ENCODE measurements around the gene USF3. TPM values are rescaled to one million over a fixed set of nuclear protein-coding genes. Genes with fewer than 3 reads are reported as not detected.

The USF3 gene
- total and polyA plus RNA-seq, 9 of the 15 experiments (the other 6 are each of a cell fraction or from before 2014, with no cell fraction given): 1.4 to 6.9 (median 3.1) TPM

DNA sequence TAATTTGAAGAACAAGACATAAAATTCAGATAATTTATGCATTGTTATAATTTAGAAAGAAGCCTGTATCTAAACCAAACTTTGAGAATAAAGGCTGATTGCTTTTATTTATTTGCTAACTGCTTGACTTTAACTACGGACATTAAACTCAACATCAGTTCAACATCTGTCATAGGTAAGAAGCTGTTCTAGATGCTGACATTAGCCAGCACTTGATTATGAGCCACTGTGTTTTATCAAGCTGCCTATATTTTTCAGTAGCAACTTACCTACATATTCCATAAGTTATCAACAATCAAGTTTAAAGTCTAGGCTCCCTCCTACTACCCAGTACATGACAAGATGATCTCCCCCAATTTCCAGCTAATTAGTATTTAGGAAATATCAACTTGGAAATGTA lies 42.1 kb downstream of the USF3 start (continued):
- TF ChIP-seq, protein P1, sequence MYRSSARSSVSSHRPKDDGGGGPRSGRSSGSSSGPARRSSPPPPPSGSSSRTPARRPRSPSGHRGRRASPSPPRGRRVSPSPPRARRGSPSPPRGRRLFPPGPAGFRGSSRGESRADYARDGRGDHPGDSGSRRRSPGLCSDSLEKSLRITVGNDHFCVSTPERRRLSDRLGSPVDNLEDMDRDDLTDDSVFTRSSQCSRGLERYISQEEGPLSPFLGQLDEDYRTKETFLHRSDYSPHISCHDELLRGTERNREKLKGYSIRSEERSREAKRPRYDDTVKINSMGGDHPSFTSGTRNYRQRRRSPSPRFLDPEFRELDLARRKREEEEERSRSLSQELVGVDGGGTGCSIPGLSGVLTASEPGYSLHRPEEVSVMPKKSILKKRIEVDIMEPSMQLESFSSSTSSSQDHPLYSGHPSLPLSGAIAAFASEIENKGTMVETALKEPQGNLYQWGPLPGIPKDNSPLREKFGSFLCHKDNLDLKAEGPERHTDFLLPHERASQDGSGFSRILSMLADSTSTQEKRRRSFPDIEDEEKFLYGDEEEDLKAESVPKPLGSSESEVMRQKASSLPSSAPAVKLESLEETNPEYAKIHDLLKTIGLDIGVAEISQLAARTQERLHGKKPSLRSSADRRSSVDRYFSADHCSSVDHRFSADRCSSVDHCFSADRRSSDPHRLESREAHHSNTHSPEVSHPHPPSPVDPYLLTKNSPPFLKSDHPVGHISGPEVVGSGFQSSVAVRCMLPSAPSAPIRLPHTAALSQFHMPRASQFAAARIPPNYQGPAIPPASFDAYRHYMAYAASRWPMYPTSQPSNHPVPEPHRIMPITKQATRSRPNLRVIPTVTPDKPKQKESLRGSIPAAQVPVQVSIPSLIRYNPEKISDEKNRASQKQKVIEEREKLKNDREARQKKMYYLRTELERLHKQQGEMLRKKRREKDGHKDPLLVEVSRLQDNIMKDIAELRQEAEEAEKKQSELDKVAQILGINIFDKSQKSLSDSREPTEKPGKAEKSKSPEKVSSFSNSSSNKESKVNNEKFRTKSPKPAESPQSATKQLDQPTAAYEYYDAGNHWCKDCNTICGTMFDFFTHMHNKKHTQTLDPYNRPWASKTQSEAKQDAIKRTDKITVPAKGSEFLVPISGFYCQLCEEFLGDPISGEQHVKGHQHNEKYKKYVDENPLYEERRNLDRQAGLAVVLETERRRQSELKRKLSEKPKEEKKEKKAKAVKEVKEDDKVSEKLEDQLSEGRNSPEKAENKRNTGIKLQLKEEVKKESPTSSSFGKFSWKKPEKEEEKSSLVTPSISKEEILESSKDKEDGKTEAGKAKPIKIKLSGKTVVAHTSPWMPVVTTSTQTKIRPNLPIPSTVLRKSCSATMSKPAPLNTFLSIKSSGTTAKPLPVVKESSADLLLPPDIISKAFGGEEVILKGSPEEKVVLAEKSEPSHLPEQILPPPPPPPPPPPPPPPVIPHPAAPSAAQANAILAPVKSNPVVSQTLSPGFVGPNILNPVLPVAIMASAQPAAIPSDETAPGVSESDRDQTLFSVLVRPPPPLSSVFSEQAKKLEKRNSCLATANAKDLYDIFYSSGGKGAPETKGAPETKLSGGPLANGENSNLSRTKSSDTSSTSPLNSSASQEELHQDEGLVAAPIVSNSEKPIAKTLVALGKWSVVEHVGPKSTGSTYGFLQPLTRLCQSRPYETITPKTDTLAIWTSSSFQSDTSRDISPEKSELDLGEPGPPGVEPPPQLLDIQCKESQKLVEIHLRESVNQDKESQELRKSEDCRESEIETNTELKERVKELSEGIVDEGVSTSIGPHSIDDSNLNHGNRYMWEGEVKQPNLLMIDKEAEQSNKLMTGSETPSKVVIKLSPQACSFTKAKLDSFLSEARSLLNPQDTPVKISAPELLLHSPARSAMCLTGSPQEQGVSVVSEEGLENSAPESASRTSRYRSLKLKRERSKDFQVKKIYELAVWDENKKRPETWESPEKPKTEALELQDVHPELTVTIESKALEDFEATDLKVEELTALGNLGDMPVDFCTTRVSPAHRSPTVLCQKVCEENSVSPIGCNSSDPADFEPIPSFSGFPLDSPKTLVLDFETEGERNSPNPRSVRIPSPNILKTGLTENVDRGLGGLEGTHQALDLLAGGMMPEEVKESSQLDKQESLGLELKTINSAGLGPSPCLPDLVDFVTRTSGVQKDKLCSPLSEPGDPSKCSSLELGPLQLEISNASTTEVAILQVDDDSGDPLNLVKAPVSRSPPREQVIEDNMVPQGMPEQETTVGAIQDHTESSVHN (IDR thresholded peaks at IDR 0.05; ENCODE audit: borderline replicate concordance in 1 of 2, low read depth in 1 of 2): no peak
- TF ChIP-seq PURB (CRISPR knock-in tag; IDR thresholded peaks at IDR 0.05; ENCODE audit: low read depth): no peak
- TF ChIP-seq, protein P2, sequence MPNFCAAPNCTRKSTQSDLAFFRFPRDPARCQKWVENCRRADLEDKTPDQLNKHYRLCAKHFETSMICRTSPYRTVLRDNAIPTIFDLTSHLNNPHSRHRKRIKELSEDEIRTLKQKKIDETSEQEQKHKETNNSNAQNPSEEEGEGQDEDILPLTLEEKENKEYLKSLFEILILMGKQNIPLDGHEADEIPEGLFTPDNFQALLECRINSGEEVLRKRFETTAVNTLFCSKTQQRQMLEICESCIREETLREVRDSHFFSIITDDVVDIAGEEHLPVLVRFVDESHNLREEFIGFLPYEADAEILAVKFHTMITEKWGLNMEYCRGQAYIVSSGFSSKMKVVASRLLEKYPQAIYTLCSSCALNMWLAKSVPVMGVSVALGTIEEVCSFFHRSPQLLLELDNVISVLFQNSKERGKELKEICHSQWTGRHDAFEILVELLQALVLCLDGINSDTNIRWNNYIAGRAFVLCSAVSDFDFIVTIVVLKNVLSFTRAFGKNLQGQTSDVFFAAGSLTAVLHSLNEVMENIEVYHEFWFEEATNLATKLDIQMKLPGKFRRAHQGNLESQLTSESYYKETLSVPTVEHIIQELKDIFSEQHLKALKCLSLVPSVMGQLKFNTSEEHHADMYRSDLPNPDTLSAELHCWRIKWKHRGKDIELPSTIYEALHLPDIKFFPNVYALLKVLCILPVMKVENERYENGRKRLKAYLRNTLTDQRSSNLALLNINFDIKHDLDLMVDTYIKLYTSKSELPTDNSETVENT (CRISPR knock-in tag; IDR thresholded peaks at IDR 0.05): no peak
- no peak for TF ChIP-seq NFRKB (IDR thresholded peaks at IDR 0.05; ENCODE audit: low read depth)
- TF ChIP-seq ZNF212 (CRISPR knock-in tag; IDR thresholded peaks at IDR 0.05): no peak
